ENCODE measurements around the gene PKD1L1. TPM values are rescaled to one million over a fixed set of nuclear protein-coding genes. Genes with fewer than 3 reads are reported as not detected.

Gene PKD1L1
- total and polyA plus RNA-seq, 11 donors = 1.1 to 3.7 (median 2.3) TPM

- TF ChIP-seq POLR2A (IDR thresholded peaks at IDR 0.05) (no peak), CTCF (IDR thresholded peaks at IDR 0.05) (no peak)
- Histone ChIP-seq H3K4me3 (no peak overlapping the region), H3K36me3 (peaks cover 0 to 46% (median 0%) of the 10 kb centered on the region in 9 donors), H3K4me1 (peaks cover 0 to 3% (median 0%) of the 10 kb centered on the region in 12 donors), H3K27ac (no peak overlapping the region), H3K9me3 (no peaks in the 10 kb centered on the region), H3K27me3 (no peaks in the 10 kb centered on the region)
- ATAC-seq = peak in 1 of 4 donors; percentile 23
- intact Hi-C loops (cut with DNase I) = no loop called here
- WGBS, 4 donors = 85 to 88% (median 87%) methylated on average over 16 to 18 of the region's 18 CpGs
- no peak for DNase-seq
Measured at GRCh38 chr7:47888371-47889265, 59.6 kb downstream of the PKD1L1 start.

GRCh38 chr7:47887016-47887640, 61.1 kb downstream of the PKD1L1 start:
- Histone ChIP-seq H3K36me3 (peaks cover 0 to 46% (median 0%) of the 10 kb centered on the region in 9 donors), H3K27me3 (no peaks in the 10 kb centered on the region), H3K9me3 (no peaks in the 10 kb centered on the region), H3K27ac (no peak overlapping the region), H3K4me3 (no peak overlapping the region), H3K4me1 (peaks cover 0 to 9% (median 0%) of the 10 kb centered on the region in 12 donors)
- ATAC-seq (no peak), DNase-seq (no peak)
- intact Hi-C loops (cut with DNase I) = no loop called here
- TF ChIP-seq POLR2A (IDR thresholded peaks at IDR 0.05) = no peak
- TF ChIP-seq CTCF (IDR thresholded peaks at IDR 0.05) = no peak
- WGBS, 4 donors = 86 to 90% (median 88%) methylated on average over 7 of the region's 7 CpGs

GRCh38 chr7:47885987-47886811, 62.1 kb downstream of the PKD1L1 start:
- Histone ChIP-seq H3K27me3 (no peaks in the 10 kb centered on the region), H3K36me3 (peaks cover 0 to 45% (median 0%) of the 10 kb centered on the region in 9 donors), H3K4me1 (peaks cover 0 to 9% (median 0%) of the 10 kb centered on the region in 12 donors), H3K27ac (no peak overlapping the region), H3K4me3 (no peak overlapping the region), H3K9me3 (no peaks in the 10 kb centered on the region)
- intact Hi-C loops (cut with DNase I) = no loop called here
- TF ChIP-seq POLR2A (IDR thresholded peaks at IDR 0.05) (no peak), CTCF (IDR thresholded peaks at IDR 0.05) (no peak)
- DNase-seq = no peak
- ATAC-seq = no peak
- 89 to 92% (median 90%) methylated on average over 12 of the region's 12 CpGs for WGBS, 4 donors

Measured in heart left ventricle (tissue), 16 donors.